ENCODE measurements around the gene ERICH2.

Gene ERICH2

DNA sequence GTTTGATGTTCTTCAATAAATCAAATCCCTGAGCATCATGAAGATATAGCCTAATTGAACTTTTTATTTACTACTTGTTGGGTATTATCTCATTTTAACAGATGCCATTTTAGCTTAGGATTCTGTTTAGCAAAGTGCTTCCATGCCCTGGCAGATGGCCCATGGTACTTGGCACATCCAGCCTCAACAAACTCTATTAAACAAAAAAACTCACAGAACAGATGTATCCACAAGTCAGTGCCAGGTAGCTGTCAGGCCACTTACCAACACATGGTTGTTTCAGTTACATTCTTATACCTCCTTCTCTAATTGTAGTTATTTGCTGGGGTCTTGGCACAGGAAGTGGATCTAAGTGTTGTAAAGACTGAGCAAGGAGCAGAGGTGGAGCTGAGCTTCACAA is 76.1 kb downstream of the ERICH2 start:
- DNase-seq = no peak

DNA sequence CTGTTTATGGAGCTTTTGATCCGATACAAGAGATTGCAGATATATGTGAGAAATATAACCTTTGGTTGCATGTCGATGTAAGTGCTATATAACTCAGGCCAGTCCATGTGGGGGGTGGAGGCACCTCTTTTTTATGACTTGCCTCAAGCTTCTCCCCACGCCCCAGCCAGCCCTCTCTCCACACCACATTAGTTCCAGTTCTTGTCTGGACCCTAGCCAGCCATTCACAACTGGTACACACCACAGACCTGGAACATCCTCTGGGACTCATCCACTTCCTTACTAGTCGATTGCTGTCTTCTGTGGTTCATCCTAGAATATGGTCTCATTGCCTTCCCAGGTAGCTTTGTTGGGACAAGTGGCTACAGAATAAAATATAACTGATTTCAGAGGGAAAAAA is 77.5 kb downstream of the ERICH2 start:
- DNase-seq = no peak

Data from stimulated activated CD4-positive, alpha-beta T cell treated with anti-CD3 and anti-CD28 coated beads, Interleukin-2, amount 100 ng/mL, for 24 hours (primary cell).